Ishikawa (cell line): ENCODE results near the gene PCBP3.

Experiments
- CEBPB ChIP-seq: IDR thresholded peaks from 2 replicates; pipeline ENCODE4 v1.6.1; 2012
- EGR1 ChIP-seq: IDR thresholded peaks from 2 replicates; pipeline ENCODE4 v1.6.1; 2012
- EP300 ChIP-seq: IDR thresholded peaks from 2 replicates; pipeline ENCODE4 v1.6.1; 2012; ENCODE audit warnings: borderline replicate concordance
- FOXM1 ChIP-seq: IDR thresholded peaks from 2 replicates; pipeline ENCODE4 v1.6.1; 2012; ENCODE audit warnings: low read depth, borderline replicate concordance
- NFIC ChIP-seq: IDR thresholded peaks from 2 replicates; pipeline ENCODE4 v1.6.1; 2012
- RAD21 ChIP-seq: IDR thresholded peaks from 2 replicates; pipeline ENCODE4 v1.6.1; 2012; ENCODE audit warnings: low read depth
- REST ChIP-seq: IDR thresholded peaks from 2 replicates; pipeline ENCODE4 v1.6.1; 2012; ENCODE audit warnings: low read depth, mild to moderate bottlenecking
- TEAD4 ChIP-seq: IDR thresholded peaks from 2 replicates; pipeline ENCODE4 v1.6.1; 2012
- USF1 ChIP-seq: IDR thresholded peaks from 2 replicates; pipeline ENCODE4 v1.6.1; 2012
- YY1 ChIP-seq: IDR thresholded peaks from 2 replicates; pipeline ENCODE4 v1.6.1; 2012; ENCODE audit warnings: low read depth
- ZBTB7A ChIP-seq: IDR thresholded peaks from 2 replicates; pipeline ENCODE4 v1.6.1; 2012; ENCODE audit warnings: low read depth
- TF ChIP-seq, protein P1 (sequence below): IDR thresholded peaks from 2 replicates; pipeline ENCODE4 v1.6.1; 2012

GRCh38 chr21:45794027-45794426 is 150.5 kb downstream of the PCBP3 start:
- no peak for TF ChIP-seq REST
- no peak for TF ChIP-seq RAD21
- TF ChIP-seq EGR1 = no peak
- TF ChIP-seq NFIC = no peak
- TF ChIP-seq FOXM1 = no peak
- no peak for TF ChIP-seq EP300
- no peak for TF ChIP-seq ZBTB7A
- no peak for TF ChIP-seq YY1
- no peak for TF ChIP-seq USF1
- TF ChIP-seq TEAD4 = no peak
- no peak for TF ChIP-seq CEBPB
- TF ChIP-seq, protein P1, sequence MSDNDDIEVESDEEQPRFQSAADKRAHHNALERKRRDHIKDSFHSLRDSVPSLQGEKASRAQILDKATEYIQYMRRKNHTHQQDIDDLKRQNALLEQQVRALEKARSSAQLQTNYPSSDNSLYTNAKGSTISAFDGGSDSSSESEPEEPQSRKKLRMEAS = no peak
